Left cardiac atrium (tissue), 4 donors: ENCODE measurements around the gene PIGZ. TPM values are rescaled to one million over a fixed set of nuclear protein-coding genes. Genes with fewer than 3 reads are reported as not detected.

Experiments
- ATAC-seq, 2 donors: fragments of 200-7000 bp; cut with Tn5 transposase; one replicate each; pipeline ENCODE4 v1.9.1; 2020; ENCODE audit warnings: mild to moderate bottlenecking in 2 of 2, moderate library complexity in 2 of 2
- DNase-seq: peaks from one replicate; pipeline ENCODE4 v3.0.0-alpha.2; 2020
- intact Hi-C, 2 donors: fragments of 100-400 bp; cut with DNase I; formaldehyde crosslinking; loops; one replicate each; pipeline versions ENCODE4 v1.14.1 to v1.15.1; 2022 to 2023
- total RNA-seq, 2 donors: library from RNA; stranded (reverse); fragmentation: NEBNext Ultra II Directional; extraction: Animal tissue kit (Norgen Biotek cat#: 25700); gene quantifications; one replicate each; pipeline ENCODE4 v1.2.1, GENCODE V29; 2021
- donor health status: DM: no; HTN: yes; CAD: no.
- donor health status: DM: no; HTN: yes; CAD: no; lungs with severe emphysema.
- donor health status: DM: yes; HTN: yes; CAD: no.
- donor health status: Dilated cardiomyopathy.

PIGZ gene
- total RNA-seq, 2 donors from 2014 or later: 4.5 to 4.7 TPM

DNA sequence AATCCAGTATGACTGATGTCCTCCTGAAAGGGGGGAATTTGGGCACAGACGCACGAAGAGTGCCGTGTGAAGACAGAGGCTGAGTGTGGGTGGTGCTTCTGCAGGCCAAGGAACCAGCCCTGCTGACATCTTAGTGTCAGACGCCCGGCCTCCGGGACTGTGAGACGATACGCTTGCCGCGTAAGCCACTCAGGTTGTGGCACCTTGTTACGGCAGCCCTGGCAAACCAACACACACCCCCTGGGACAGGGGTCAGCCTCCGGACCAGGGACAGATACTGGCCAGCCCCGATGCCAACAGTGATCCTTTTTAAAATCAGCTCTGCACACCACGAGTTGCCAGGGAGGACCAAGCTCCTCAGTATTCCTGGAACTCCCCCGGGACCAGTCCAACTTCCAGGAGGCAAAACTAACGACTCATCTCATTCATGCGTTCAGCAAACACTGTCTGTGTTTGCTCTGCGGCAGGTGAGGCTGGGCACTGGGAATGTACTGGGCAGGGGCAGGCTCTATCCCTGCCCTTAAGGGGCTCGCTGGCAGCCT lies 21.2 kb upstream of the PIGZ start:
- intact Hi-C loops: no loop called here
- ATAC-seq: no peak
- no peak for DNase-seq

DNA sequence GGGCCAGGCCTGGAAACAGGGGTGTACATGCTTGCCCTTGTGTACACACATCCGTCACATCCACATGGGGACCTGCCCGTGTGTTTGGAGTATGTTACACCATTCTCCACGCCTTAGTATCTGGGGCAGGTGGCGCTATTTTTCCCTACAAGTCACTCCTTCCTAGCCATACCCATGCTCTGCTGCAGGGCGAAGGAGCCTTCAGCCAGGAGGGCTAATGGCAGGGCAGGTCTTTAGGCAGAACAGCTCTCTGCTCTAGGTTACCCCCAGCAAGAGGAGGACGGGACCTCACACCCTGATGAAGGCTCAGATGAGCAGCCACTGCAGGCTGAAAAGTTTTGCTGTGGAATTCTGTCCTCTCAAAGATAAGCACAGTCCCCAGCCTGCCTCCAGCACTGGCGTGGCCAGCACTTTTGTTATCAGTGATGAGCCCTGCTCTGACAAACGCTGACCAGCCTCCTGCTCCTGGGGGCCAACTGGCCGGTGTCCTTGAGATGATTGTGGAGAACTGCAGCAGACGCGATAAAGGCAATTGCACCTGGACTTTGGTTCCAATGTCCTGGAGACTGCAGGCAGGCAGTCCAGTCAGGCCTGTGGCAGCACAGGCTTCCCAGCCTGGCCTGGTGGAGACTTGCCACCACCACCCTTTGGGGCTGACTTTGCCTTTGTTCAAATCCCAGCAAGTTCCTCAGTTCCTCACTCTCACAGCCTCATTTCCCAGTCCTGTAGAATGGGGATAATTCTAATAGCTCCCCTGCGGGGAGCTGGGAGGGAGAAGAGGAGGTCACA lies 19.8 kb upstream of the PIGZ start:
- intact Hi-C loops: no loop called here
- DNase-seq (peak; percentile 42), ATAC-seq (peak; percentile 84 to 89)

DNA sequence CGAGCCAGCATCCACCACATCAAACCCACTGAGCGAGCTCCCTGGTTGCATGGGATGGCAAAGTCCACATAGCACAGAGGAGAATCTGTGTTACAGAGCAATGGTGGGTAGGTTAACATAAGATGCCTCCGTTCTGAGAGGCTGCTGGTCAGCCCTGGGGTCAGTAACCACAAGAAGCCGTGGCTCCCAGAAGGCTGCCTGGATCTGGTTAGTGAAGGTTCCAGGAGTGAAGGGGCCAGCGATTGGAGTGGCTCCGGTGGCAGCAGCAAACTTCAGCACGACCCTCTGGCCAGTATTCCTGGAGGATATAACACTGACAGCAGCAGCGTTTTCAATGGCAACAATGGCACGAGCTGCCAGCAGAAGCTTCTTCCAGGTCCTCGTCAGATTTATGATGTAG lies 18.4 kb upstream of the PIGZ start:
- intact Hi-C loops: no loop called here
- no peak for DNase-seq
- ATAC-seq: no peak

DNA sequence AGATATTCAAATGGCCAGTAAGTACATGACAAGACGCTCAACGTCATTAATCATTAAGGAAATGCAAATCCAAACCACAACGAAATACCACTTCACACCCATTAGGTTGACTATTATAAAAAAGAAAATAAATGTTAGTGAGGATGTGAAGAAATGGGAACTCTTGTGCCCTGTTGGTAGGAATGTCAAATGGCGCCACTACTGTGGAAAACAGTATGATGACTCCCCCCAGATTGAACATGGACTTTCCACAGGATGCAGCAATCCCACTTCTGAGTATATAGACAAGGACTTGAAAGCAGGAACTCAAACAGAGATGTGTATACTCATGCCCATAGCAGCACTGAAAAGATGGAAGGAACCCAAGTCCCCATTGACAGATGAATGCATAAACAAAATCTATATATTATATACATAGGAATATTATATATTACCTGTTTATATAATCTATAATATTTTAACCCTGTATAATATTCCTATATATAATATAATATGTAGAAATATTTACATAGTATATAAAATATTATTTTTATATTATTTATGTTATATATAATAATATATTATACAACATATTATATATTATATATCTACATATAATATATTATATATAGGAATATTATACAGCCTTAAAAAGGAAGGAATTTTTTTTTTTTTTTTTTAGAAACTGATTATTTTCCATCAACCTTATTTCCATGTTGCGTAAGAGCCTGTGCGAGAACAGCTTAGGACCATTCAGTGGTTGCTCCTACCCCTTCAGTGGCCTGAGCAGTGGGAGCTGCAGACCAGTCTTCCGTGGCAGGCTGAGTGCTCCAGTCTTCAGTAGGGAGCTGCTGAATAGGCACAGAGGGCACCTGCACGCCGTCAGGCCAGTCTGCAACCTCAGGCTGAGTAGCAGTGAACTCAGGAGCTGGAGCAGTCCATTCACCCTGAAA lies 17.6 kb upstream of the PIGZ start:
- intact Hi-C loops: no loop called here
- ATAC-seq (no peak), DNase-seq (no peak)

DNA sequence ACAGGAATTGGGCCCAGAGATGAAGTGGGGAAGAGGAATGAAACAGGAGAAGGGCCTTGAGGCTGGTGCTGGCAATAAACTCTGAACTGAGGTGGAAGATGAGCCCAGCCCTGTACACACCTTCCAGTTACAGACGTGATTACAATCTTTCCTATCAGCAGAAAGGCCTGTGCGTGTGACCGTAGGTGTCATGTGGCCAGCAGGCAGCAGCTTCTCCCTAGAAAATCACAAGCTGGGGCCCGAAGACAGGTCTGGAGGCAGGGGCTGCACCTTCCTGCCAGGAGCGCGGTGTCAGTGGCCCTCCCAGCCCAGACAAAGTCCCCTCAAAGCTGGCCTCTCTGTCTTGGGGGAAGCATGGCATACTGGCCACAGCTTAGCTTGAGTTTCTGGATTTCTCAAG lies 16.7 kb upstream of the PIGZ start:
- DNase-seq (no peak), ATAC-seq (no peak)
- intact Hi-C loops: no loop called here

DNA sequence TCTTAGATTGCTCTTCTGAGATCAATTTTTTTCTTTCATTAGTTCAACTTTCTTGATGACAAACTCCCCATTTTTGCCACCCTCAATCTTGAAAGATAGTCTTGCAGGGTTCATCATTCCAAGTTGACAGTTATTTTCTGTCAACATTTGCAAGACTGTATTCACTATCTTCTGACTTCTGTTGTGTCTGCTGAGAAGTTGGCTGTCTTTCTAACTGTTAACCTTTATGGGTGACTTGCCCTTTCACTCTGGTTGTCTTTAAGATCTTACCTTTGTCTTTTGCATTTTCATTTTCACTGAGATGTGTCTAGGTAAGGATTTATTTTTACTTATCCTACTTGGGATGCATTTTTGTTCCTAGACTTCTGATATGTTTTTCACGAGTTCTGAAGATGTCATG lies 14.6 kb upstream of the PIGZ start:
- ATAC-seq: no peak
- DNase-seq: no peak
- intact Hi-C loops: no loop called here

DNA sequence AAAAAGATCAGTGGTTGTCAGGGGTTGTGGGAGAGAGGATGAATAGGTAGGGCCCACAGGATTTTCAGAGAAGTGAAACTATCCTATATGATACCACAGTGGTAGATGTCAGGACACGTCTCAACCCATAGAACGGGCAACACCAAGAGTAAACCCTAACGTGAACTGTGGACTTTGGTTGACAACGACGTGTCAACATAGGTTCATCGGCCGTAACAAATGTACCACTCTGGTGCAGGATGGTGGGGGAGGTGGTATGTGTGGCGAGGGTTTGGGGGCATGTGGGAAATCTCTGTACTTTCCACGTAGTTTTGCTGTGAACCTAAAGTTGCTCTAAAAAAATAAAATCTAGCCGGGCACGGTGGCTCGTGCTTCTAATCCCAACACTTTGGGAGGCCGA lies 13.0 kb upstream of the PIGZ start:
- no peak for DNase-seq
- no peak for ATAC-seq
- intact Hi-C loops: no loop called here

DNA sequence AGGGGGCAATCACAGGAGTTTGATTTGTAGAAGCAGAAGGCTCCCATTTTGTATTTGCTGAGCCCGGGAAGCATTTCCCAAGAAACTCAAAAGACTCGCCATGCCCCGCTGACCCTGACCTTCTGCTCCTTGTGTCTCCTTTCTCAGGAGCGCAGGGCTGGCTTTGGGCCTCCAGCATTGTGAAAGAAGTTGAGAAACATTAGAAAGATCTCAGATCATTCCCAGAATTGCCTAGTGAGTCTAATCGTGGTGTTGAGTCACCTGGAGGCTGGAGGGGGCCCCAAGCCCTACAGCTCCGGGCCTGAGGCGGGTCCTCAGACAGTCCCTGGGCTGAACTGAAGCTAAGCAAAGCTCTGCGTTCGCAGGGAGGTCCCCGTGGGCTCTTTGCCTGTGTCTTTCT lies 10.9 kb upstream of the PIGZ start:
- intact Hi-C loops: loop anchor here in 1 of 2 donors (2.0 to 10.0 kb wide), 2 partner anchors 145 to 207 kb away; no protein-coding TSS in a partner anchor
- DNase-seq: no peak
- peak; percentile 46 to 69 for ATAC-seq

DNA sequence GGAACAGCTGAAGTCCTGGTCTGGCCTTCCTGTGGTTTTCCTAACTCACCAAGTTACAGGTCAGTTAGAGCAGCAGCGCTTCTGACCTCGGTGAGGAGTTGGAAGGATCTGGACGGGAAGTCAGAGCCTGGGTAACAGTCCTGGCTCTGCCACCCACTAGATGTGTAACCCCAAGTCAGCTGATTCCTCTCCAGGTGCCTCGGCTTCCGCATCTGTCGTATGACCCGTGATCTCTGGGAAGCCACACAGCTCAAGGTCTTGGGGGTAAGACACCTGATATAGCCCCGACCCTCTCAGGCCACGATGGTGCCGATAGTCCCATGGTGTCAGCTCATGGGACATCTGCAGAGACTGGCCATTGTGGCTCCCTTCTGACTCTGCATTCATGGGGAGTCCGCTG lies 8.3 kb upstream of the PIGZ start:
- DNase-seq (no peak), ATAC-seq (no peak)
- intact Hi-C loops: loop anchor here in 1 of 2 donors (10.0 kb wide), 1 partner anchor 142 kb away; no protein-coding TSS in a partner anchor

DNA sequence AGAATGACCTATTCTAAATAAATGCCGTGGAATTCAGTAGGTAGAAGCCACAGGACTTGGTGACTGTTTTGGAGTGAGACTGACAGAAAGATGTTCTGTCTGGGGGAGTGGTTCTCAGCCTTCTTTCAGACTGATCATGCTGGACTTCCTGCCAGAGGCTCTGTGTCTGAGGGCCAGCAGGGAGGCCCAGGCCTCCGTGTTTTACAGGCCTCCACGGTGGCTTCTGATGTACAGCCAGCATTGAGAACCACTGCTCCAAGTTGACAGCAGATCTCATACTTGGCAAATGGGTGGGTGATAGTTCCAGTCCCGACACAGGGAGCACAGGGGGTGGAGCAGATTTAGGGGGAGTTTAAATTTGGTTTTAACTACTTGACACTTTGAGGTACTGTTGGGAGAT lies 6.7 kb upstream of the PIGZ start:
- intact Hi-C loops: loop anchor here in 1 of 2 donors (10.0 kb wide), 1 partner anchor 141 kb away; no protein-coding TSS in a partner anchor
- ATAC-seq (no peak), DNase-seq (no peak)

DNA sequence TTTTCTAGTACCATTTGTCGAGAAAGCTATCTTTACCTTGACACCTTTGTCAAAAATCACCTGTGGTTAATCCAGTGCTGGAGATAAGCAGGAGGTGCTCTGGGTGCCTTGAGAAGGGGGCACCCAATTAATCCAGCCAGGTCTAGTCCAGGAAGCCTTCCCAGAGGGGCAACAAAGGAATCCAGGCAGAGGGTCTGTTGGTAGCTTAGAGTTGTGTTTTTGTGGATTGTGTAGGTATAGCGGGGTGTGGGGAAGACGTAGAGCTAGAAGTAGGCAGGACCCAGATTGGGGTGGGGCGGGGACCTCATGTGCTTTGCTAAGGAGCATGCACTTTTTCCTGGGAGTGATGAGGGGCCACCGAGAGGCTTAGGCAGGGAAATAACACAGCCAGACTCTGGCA lies 6.0 kb upstream of the PIGZ start:
- DNase-seq (no peak), ATAC-seq (no peak)
- intact Hi-C loops: loop anchor here (5.0 to 10.0 kb wide), 3 partner anchors 137 to 367 kb away; no protein-coding TSS in a partner anchor

DNA sequence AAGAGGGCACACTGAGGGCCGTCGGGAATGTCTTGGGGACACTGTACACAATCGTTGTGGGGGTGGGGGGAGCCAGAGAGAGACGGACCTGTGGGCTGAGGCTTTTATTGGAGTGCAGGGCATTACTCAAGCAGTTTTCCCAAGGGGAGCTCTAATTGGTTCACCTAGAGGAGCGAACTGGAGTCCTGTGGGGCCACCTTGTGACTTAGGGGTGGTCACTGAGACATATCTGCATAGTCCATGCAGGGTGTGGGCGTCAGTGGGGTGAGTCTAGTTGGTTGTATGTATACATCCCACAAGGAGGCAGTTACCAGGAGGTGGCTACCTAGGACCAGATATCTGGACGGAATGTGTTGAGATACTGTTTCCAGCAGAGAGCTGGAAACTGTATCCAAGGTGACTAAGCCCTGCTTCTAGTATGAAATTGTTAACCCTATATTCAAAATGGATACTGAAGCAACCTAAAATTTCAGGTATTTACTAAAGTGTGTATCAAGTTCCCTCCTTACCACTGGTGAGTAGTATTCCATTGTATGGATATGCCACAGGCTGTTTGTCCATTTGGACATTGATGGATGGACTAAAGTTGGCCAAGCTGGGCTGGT lies 2.6 kb upstream of the PIGZ start:
- ATAC-seq: no peak
- DNase-seq: no peak
- intact Hi-C loops: loop anchor here (5.0 to 10.0 kb wide), 3 partner anchors 134 to 364 kb away; no protein-coding TSS in a partner anchor

DNA sequence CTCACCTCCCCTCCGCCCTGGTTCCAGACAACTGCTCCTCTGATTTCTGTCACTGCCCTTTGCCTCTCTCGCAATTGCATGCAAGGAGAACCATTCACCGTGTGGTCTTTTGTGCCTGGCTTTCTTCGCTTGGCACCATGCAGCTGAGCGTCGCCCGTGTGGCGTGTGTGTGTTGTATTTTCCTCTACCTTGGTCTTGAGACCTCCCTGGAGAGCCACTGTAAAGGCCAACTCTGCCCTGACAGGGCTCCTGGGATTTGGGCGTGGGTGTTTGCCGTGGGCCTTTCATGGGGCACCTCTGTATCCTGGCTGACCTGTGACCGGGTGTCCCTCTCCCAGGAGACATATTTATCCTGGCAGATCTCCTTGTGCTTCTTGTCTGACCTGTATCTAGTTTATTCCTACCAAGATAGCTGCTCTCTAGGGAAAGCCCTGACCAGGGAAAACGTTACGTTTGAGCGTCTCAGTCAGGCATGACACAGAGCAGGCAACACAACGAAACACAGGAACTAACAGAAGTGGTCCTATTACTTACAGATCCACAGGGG lies 2.0 kb upstream of the PIGZ start:
- no peak for ATAC-seq
- no peak for DNase-seq
- intact Hi-C loops: loop anchor here (5.0 to 10.0 kb wide), 3 partner anchors 133 to 363 kb away; no protein-coding TSS in a partner anchor

DNA sequence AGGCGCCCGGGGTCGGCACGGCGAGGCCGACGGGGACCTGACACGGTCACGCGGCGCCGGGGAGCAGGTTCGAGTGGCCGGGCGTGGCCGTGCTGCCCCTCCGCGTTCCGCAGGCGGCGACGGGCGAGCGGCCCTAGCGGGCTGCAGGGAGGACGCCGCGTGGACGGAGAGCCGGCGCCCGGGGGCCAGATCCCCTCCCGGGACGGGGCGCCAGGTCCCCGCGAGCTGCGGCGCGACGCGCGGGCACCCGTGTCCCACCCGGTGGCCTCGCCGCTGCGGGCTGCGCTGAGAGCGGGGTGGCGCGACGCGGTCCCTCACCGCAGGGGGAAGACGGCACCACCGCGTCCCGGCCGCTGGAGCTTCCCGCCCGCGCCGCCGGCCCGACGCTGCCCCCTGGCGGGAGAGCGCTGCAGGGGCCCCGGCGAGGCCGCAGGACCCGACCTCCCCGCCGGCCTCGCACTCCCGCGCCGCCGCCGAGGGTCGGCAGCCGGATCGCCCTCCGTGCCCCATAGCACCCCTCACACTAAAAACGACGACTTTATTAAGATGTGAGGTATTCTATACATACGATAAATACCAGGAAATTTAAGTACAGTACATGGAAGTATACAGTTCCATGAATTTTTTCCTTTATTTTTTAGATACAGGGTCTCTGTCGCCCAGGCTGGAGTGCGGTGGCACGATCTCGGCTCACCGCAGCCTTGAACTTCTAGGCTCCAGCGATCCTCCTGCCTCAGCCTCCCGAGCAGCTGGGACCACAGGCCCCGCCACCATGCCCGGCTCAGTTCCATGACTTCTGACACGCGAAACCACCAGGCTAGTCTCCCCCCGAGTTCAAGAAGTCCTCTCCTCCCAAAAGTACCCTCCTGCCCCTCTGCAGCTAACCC lies 1.3 kb upstream of the PIGZ start:
- intact Hi-C loops: loop anchor here (5.0 to 10.0 kb wide), 3 partner anchors 133 to 363 kb away; no protein-coding TSS in a partner anchor
- DNase-seq (peak; percentile 70), ATAC-seq (peak; percentile 86 to 89)

DNA sequence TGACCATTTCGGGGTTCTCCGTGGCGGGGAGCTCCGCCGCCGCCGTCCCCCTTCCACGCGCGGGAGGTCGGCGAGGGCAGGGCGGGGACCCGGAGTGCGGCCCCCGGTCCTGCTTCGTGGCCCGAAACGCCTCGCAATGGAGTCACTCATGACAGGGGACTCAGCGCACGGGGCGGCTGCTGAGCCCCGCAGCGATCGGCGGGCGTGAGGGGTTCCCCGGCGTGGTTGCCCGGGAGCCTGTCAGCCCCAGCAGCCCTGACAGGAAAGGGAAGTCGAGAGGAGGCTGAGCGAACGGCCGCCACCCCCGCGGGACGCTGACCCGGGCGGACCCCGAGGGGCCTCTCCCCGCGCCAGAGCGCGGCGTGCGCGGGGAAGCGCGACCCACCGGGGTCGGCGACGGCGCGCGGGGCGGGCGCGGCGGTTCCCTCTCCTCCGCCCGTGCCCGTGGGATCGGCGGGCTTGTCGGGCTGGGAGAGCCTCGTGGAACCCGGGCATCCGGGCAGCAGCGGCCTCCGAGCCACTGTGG lies 564 bp upstream of the PIGZ start:
- intact Hi-C loops: no loop called here
- DNase-seq (no peak), ATAC-seq (peak; percentile 22 to 45)

DNA sequence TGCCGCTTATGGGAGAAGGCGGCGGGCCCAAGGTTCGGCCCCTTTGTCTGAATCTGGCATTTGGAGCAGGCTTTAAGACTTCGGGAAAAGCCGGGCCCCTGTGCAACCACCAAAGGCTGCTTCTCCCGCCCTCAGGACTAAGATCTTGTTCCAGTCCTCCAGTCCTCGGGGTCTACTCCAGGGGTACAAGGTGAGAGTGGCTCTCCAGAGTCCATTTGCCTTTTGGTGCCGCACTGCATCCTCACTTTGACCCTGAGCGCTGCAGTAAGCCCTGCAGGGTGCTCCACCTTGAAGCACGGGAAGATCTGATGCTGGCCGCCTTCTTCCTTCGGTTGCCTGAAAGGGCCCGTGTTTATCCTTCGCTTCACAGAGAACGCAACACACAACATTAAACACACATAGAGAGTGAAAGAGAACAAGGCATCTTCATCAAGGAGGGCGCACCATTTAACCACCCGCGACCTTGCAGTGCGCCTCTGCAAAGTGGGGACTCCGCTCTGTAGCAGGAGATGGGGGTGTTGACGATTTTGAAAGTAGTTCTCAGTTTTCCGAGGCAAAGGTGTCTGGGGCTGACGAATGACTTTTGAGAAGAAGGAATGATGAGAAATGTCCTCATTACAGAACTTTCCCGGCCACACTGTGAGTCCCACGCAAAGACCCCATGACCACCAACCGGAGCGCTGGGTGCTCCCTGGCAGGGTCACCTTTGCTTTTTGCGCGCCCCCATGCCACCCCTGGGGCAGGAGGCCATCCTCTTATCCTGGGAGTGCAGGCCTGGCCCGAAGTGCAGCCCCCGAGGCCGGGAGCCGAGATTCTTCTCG lies 1.0 kb downstream of the PIGZ start:
- no peak for ATAC-seq
- intact Hi-C loops: no loop called here
- no peak for DNase-seq
